HCT116 (cell line): ENCODE results near the gene VAMP2. TPM values are rescaled to one million over a fixed set of nuclear protein-coding genes. Genes with fewer than 3 reads are reported as not detected.

Experiments used
- ATAC-seq: fragments of 200-7000 bp; cut with Tn5 transposase; 2 replicates; pipeline ENCODE4 v1.9.1; 2020; ENCODE audit warnings: mild to moderate bottlenecking, moderate library complexity
- BruUV-seq: library from RNA; stranded (reverse); fragments of 400-500 nt; replicated peaks from 2 replicates; lab custom pipeline; 2021; lab: Mats Ljungman, UMichigan
- CTCF ChIA-PET: fragments of 300-600 bp; sonication (Branson Sonifier 250); formaldehyde crosslinking; loops from one replicate; lab custom pipeline; 2021; ENCODE audit warnings: antibody characterized with exemption; lab: Charles Lee
- POLR2A ChIA-PET: fragments of 300-600, 350-600 bp; sonication (Branson Sonifier 250); formaldehyde crosslinking; loops from one replicate; lab custom pipeline; 2021; ENCODE audit warnings: antibody characterized with exemption; lab: Charles Lee
- RAD21 ChIA-PET, 2 experiments: fragments of 300-600 bp; sonication (Branson Sonifier 250); formaldehyde crosslinking; loops; one replicate each; lab custom pipeline; 2023; ENCODE audit warnings: low total read pairs in 2 of 2; ENCODE audit not compliant: uncharacterized antibody in 2 of 2, unreplicated experiment in 2 of 2, low non-redundant PET in 1 of 2; lab: Charles Lee
- DNase-seq: peaks from one replicate; pipeline ENCODE4 v3.0.0-alpha.2; 2010; ENCODE audit warnings: low read depth, low spot score
- H2AFZ ChIP-seq: fragments of 200-600 bp; shearing (Covaris generic), sonication (generic); 2 replicates; pipeline ENCODE4 v1.6.1; 2017; ENCODE audit warnings: low read depth, mixed run types, mixed read lengths, antibody characterized with exemption, low read length; ENCODE audit not compliant: poor library complexity, severe bottlenecking
- H3K27ac ChIP-seq: 2 replicates; pipeline ENCODE4 v1.5.1; 2012; ENCODE audit warnings: low read depth, low read length
- H3K27me3 ChIP-seq: fragments of 200-600 bp; sonication (generic); 2 replicates; pipeline ENCODE4 v1.6.1; 2016; ENCODE audit warnings: mixed run types, low read length, mixed read lengths; ENCODE audit not compliant: insufficient read depth
- H3K36me3 ChIP-seq, 2 experiments: fragments of 200-500 bp in 1 of 2; fragments of 200-600 bp in 1 of 2; sonication (Bioruptor generic) in 1 of 2; sonication (generic) in 1 of 2; 2 replicates each; pipeline versions ENCODE4 v1.5.1 to v1.6.1; 2014 to 2016; ENCODE audit warnings: low read length in 2 of 2, inconsistent platforms in 1 of 2, mixed read lengths in 1 of 2, mixed run types in 1 of 2; ENCODE audit not compliant: insufficient read depth in 2 of 2, control insufficient read depth in 1 of 2
- H3K4me1 ChIP-seq, 2 experiments: fragments of 200-600 bp in 1 of 2; sonication (generic) in 1 of 2; 2 replicates each; pipeline versions ENCODE4 v1.5.1 to v1.6.1; 2012 to 2017; ENCODE audit warnings: low read length in 2 of 2, inconsistent platforms in 1 of 2, mild to moderate bottlenecking in 1 of 2, mixed read lengths in 1 of 2, mixed run types in 1 of 2, moderate library complexity in 1 of 2; ENCODE audit not compliant: insufficient read depth in 2 of 2, control insufficient read depth in 1 of 2
- H3K4me2 ChIP-seq: fragments of 200-600 bp; sonication (generic); 2 replicates; pipeline ENCODE4 v1.6.1; 2017; ENCODE audit warnings: mixed run types, low read length, mixed read lengths
- H3K4me3 ChIP-seq, 2 experiments: fragments of 200-600 bp in 1 of 2; sonication (generic) in 1 of 2; replicated peaks in 1 of 2; 2 replicates each; pipeline ENCODE4 v1.5.1; 2011 to 2016; ENCODE audit warnings: low read length in 2 of 2, control low read depth in 1 of 2, low read depth in 1 of 2, mild to moderate bottlenecking in 1 of 2, mixed read lengths in 1 of 2, mixed run types in 1 of 2
- H3K79me2 ChIP-seq: fragments of 200-600 bp; sonication (generic); 2 replicates; pipeline ENCODE4 v1.6.1; 2017; ENCODE audit warnings: mild to moderate bottlenecking, mixed run types, low read length, moderate library complexity, mixed read lengths; ENCODE audit not compliant: insufficient read depth
- H3K9ac ChIP-seq: fragments of 200-600 bp; sonication (generic); 2 replicates; pipeline ENCODE4 v1.6.1; 2016; ENCODE audit warnings: low read length, mixed read lengths
- H3K9me2 ChIP-seq: fragments of 200-600 bp; sonication (generic), shearing (Covaris generic); 2 replicates; pipeline ENCODE4 v1.6.1; 2017; ENCODE audit warnings: mixed run types, mild to moderate bottlenecking, moderate library complexity; ENCODE audit not compliant: insufficient read depth
- H3K9me3 ChIP-seq, 2 experiments: fragments of 200-500 bp in 1 of 2; fragments of 200-600 bp in 1 of 2; sonication (Bioruptor generic) in 1 of 2; sonication (generic) in 1 of 2; 2 replicates each; pipeline ENCODE4 v1.6.1; 2014 to 2017; ENCODE audit warnings: low read length in 2 of 2, mixed read lengths in 2 of 2, inconsistent platforms in 1 of 2, low read depth in 1 of 2, mild to moderate bottlenecking in 1 of 2, mixed run types in 1 of 2, moderate library complexity in 1 of 2; ENCODE audit not compliant: control insufficient read depth in 1 of 2, insufficient read depth in 1 of 2
- H4K20me1 ChIP-seq: fragments of 200-600 bp; sonication (generic), shearing (Covaris generic); 2 replicates; pipeline ENCODE4 v1.6.1; 2017; ENCODE audit warnings: mixed run types, mild to moderate bottlenecking, moderate library complexity; ENCODE audit not compliant: insufficient read depth
- EGR1 ChIP-seq: IDR thresholded peaks from 2 replicates; pipeline ENCODE4 v1.6.1; 2012; ENCODE audit warnings: low read depth
- JUND ChIP-seq: IDR thresholded peaks from 2 replicates; pipeline ENCODE4 v1.6.1; 2012
- SRF ChIP-seq: IDR thresholded peaks from 2 replicates; pipeline ENCODE4 v1.6.1; 2012; ENCODE audit warnings: low read depth
- TCF7L2 ChIP-seq: IDR thresholded peaks from 2 replicates; pipeline ENCODE4 v1.7.0; 2011; ENCODE audit warnings: borderline replicate concordance, inconsistent platforms; ENCODE audit not compliant: insufficient read depth, insufficient read length; ENCODE audit errors: extremely low read depth
- intact Hi-C: fragments of 100-400 bp; cut with micrococcal nuclease; formaldehyde crosslinking; loops from 2 replicates; pipeline ENCODE4 v1.10.0; 2022
- total RNA-seq: library from RNA; stranded (reverse); gene quantifications from one replicate; pipeline ENCODE4 v1.2.1, GENCODE V29; 2021; ENCODE audit not compliant: unreplicated experiment
- TF ChIP-seq, protein P1 (sequence below): IDR thresholded peaks from 2 replicates; pipeline ENCODE4 v1.6.1; 2012
- TF ChIP-seq, protein P2 (sequence below): IDR thresholded peaks from 2 replicates; pipeline ENCODE4 v1.6.1; 2012; ENCODE audit warnings: low read depth
- TF ChIP-seq, protein P3 (sequence below), 3 experiments: fragments of 200-600 bp in 1 of 3; sonication (generic) in 1 of 3; IDR thresholded peaks in 2 of 3; conservative IDR thresholded peaks in 1 of 3; 2 replicates each; pipeline ENCODE4 v1.5.1; 2012 to 2017; ENCODE audit warnings: low read depth in 2 of 3, low read length in 2 of 3, antibody characterized with exemption in 1 of 3, borderline replicate concordance in 1 of 3, control low read depth in 1 of 3, mild to moderate bottlenecking in 1 of 3, mixed read lengths in 1 of 3, mixed run types in 1 of 3, moderate library complexity in 1 of 3; ENCODE audit not compliant: insufficient read depth in 1 of 3

The VAMP2 gene
- total RNA-seq, 1 experiment from 2014 or later = 35.9 TPM

DNA sequence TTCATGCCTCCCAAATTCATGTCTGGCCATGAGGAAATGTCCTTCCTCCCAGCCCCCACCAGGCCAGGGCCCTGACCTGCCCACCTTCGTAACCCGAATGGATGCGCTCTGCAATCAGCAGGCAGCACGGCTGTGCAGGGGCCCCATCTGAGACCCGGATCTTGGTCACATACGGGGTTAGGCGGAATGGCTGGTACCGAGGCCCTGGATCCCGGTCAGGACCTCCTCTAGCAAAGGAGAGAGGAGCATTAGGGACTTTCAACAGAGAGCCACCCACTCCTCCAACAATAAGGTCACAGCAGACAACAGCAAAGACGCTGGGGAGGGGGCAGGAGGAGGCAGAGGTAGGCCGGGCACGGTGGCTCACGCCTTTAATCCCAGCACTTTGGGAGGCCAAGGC is 14.2 kb downstream of the VAMP2 start:
- RAD21 ChIA-PET = no interaction called here
- Histone ChIP-seq H3K27ac (no peak overlapping the region), H3K9me3 (no peaks in the 10 kb centered on the region), H4K20me1 (no peaks in the 10 kb centered on the region), H2AFZ (no peak overlapping the region), H3K4me1 (peaks cover 18 to 32% of the 10 kb centered on the region in 2 experiments), H3K4me2 (no peak overlapping the region), H3K9ac (no peak overlapping the region), H3K79me2 (peaks cover 38% of the 10 kb centered on the region), H3K27me3 (no peaks in the 10 kb centered on the region), H3K4me3 (no peak overlapping the region), H3K9me2 (no peaks in the 10 kb centered on the region), H3K36me3 (peaks cover 42 to 63% of the 10 kb centered on the region in 2 experiments)
- CTCF ChIA-PET = no interaction called here
- no peak for TF ChIP-seq JUND
- TF ChIP-seq SRF = no peak
- no peak for TF ChIP-seq EGR1
- TF ChIP-seq, protein P1, sequence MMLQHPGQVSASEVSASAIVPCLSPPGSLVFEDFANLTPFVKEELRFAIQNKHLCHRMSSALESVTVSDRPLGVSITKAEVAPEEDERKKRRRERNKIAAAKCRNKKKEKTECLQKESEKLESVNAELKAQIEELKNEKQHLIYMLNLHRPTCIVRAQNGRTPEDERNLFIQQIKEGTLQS = no peak
- no peak for TF ChIP-seq TCF7L2
- TF ChIP-seq, protein P2, sequence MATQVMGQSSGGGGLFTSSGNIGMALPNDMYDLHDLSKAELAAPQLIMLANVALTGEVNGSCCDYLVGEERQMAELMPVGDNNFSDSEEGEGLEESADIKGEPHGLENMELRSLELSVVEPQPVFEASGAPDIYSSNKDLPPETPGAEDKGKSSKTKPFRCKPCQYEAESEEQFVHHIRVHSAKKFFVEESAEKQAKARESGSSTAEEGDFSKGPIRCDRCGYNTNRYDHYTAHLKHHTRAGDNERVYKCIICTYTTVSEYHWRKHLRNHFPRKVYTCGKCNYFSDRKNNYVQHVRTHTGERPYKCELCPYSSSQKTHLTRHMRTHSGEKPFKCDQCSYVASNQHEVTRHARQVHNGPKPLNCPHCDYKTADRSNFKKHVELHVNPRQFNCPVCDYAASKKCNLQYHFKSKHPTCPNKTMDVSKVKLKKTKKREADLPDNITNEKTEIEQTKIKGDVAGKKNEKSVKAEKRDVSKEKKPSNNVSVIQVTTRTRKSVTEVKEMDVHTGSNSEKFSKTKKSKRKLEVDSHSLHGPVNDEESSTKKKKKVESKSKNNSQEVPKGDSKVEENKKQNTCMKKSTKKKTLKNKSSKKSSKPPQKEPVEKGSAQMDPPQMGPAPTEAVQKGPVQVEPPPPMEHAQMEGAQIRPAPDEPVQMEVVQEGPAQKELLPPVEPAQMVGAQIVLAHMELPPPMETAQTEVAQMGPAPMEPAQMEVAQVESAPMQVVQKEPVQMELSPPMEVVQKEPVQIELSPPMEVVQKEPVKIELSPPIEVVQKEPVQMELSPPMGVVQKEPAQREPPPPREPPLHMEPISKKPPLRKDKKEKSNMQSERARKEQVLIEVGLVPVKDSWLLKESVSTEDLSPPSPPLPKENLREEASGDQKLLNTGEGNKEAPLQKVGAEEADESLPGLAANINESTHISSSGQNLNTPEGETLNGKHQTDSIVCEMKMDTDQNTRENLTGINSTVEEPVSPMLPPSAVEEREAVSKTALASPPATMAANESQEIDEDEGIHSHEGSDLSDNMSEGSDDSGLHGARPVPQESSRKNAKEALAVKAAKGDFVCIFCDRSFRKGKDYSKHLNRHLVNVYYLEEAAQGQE = no peak
- TF ChIP-seq, protein P3, sequence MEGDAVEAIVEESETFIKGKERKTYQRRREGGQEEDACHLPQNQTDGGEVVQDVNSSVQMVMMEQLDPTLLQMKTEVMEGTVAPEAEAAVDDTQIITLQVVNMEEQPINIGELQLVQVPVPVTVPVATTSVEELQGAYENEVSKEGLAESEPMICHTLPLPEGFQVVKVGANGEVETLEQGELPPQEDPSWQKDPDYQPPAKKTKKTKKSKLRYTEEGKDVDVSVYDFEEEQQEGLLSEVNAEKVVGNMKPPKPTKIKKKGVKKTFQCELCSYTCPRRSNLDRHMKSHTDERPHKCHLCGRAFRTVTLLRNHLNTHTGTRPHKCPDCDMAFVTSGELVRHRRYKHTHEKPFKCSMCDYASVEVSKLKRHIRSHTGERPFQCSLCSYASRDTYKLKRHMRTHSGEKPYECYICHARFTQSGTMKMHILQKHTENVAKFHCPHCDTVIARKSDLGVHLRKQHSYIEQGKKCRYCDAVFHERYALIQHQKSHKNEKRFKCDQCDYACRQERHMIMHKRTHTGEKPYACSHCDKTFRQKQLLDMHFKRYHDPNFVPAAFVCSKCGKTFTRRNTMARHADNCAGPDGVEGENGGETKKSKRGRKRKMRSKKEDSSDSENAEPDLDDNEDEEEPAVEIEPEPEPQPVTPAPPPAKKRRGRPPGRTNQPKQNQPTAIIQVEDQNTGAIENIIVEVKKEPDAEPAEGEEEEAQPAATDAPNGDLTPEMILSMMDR (IDR thresholded peaks at IDR 0.05 in 2 of 3, conservative IDR thresholded peaks at IDR 0.05 in 1 of 3; ENCODE audit: borderline replicate concordance in 1 of 3, insufficient read depth in 1 of 3, low read depth in 2 of 3, low read length in 2 of 3) = no peak
- ATAC-seq (no peak), DNase-seq (no peak)
- POLR2A ChIA-PET = no interaction called here
- intact Hi-C loops = no loop called here
- BruUV-seq = no TSS peak
